Measurements from ENCODE around the gene ENPP6. TPM values are rescaled to one million over a fixed set of nuclear protein-coding genes. Genes with fewer than 3 reads are reported as not detected.
A peak's percentile ranks its signal among the peaks of the same experiment; 100 is the strongest.

The ENPP6 gene
- total RNA-seq, 2 experiments from 2014 or later, result not detected

GRCh38 chr4:184251670-184251980 is 34.0 kb upstream of the ENPP6 start:
- Histone ChIP-seq H3K79me2 (ENCODE audit: insufficient read depth, low read depth, low read length) (no peaks in the 10 kb centered on the region), H3K4me1 (ENCODE audit: insufficient read depth, low read length, poor library complexity, severe bottlenecking) (no peaks in the 10 kb centered on the region), H3K9me3 (ENCODE audit: low read length) (no peaks in the 10 kb centered on the region), H3K4me2 (ENCODE audit: low read length) (no peak overlapping the region), H2AFZ (ENCODE audit: low read length) (no peak overlapping the region), H4K20me1 (ENCODE audit: insufficient read depth, low read length) (no peaks in the 10 kb centered on the region), H3K36me3 (ENCODE audit: insufficient read depth, low read length) (no peaks in the 10 kb centered on the region), H3K9me2 (ENCODE audit: insufficient read depth, low read length) (no peaks in the 10 kb centered on the region), H3K27ac (ENCODE audit: low read depth, low read length, poor library complexity, severe bottlenecking) (no peak overlapping the region), H3K4me3 (ENCODE audit: low read depth, low read length, poor library complexity, severe bottlenecking) (no peak overlapping the region)
- CTCF ChIA-PET (ENCODE audit: unreplicated experiment), result no interaction called here
- BruUV-seq (replicated peaks), result no TSS peak
- TF ChIP-seq CTCF (conservative IDR thresholded peaks at IDR 0.05; ENCODE audit: low read length), result no peak
- TF ChIP-seq EZH2phosphoT487 (IDR thresholded peaks at IDR 0.05; ENCODE audit: borderline replicate concordance, low read depth, low read length), result no peak
- DNase-seq (ENCODE audit: low spot score), result no peak
- POLR2A ChIA-PET, result interaction anchor here (0.6 to 1.5 kb wide), 5 partner anchors 13 to 891 kb away, joined by 3 to 10 read pairs (median 4); no protein-coding TSS in a partner anchor
- intact Hi-C loops (cut with micrococcal nuclease; ENCODE audit: unreplicated experiment), result loop anchor here (5.0 kb wide), 1 partner anchor 414 kb away; no protein-coding TSS in a partner anchor

- peak; percentile 77 for DNase-seq (ENCODE audit: low spot score)
- CTCF ChIA-PET (ENCODE audit: unreplicated experiment), result no interaction called here
- Histone ChIP-seq H3K36me3 (ENCODE audit: insufficient read depth, low read length) (no peaks in the 10 kb centered on the region), H3K79me2 (ENCODE audit: insufficient read depth, low read depth, low read length) (no peaks in the 10 kb centered on the region), H2AFZ (ENCODE audit: low read length) (no peak overlapping the region), H3K27ac (ENCODE audit: low read depth, low read length, poor library complexity, severe bottlenecking) (no peak overlapping the region), H3K9me2 (ENCODE audit: insufficient read depth, low read length) (no peaks in the 10 kb centered on the region), H4K20me1 (ENCODE audit: insufficient read depth, low read length) (no peaks in the 10 kb centered on the region), H3K4me3 (ENCODE audit: low read depth, low read length, poor library complexity, severe bottlenecking) (no peak overlapping the region), H3K4me2 (ENCODE audit: low read length) (no peak overlapping the region), H3K4me1 (ENCODE audit: insufficient read depth, low read length, poor library complexity, severe bottlenecking) (no peaks in the 10 kb centered on the region), H3K9me3 (ENCODE audit: low read length) (no peaks in the 10 kb centered on the region)
- POLR2A ChIA-PET, result interaction anchor here (0.6 to 1.5 kb wide), 4 partner anchors 13 to 399 kb away, joined by 3 to 10 read pairs (median 4); no protein-coding TSS in a partner anchor
- no peak for TF ChIP-seq EZH2phosphoT487 (IDR thresholded peaks at IDR 0.05; ENCODE audit: borderline replicate concordance, low read depth, low read length)
- peak; percentile 88 for TF ChIP-seq CTCF (conservative IDR thresholded peaks at IDR 0.05; ENCODE audit: low read length)
- intact Hi-C loops (cut with micrococcal nuclease; ENCODE audit: unreplicated experiment), result loop anchor here (5.0 kb wide), 1 partner anchor 414 kb away; no protein-coding TSS in a partner anchor
- no TSS peak for BruUV-seq (replicated peaks)
These were observed 33.4 kb upstream of the ENPP6 start for GRCh38 chr4:184250795-184251669.

GRCh38 chr4:184248216-184248615 is 30.5 kb upstream of the ENPP6 start:
- Histone ChIP-seq H3K9me2 (ENCODE audit: insufficient read depth, low read length) (no peaks in the 10 kb centered on the region), H3K79me2 (ENCODE audit: insufficient read depth, low read depth, low read length) (no peaks in the 10 kb centered on the region), H4K20me1 (ENCODE audit: insufficient read depth, low read length) (no peaks in the 10 kb centered on the region), H3K4me3 (ENCODE audit: low read depth, low read length, poor library complexity, severe bottlenecking) (no peak overlapping the region), H3K36me3 (ENCODE audit: insufficient read depth, low read length) (no peaks in the 10 kb centered on the region), H3K9me3 (ENCODE audit: low read length) (no peaks in the 10 kb centered on the region), H2AFZ (ENCODE audit: low read length) (no peak overlapping the region), H3K27ac (ENCODE audit: low read depth, low read length, poor library complexity, severe bottlenecking) (no peak overlapping the region), H3K4me1 (ENCODE audit: insufficient read depth, low read length, poor library complexity, severe bottlenecking) (no peaks in the 10 kb centered on the region), H3K4me2 (ENCODE audit: low read length) (no peak overlapping the region)
- CTCF ChIA-PET (ENCODE audit: unreplicated experiment), result no interaction called here
- TF ChIP-seq CTCF (conservative IDR thresholded peaks at IDR 0.05; ENCODE audit: low read length) (no peak), EZH2phosphoT487 (IDR thresholded peaks at IDR 0.05; ENCODE audit: borderline replicate concordance, low read depth, low read length) (no peak)
- intact Hi-C loops (cut with micrococcal nuclease; ENCODE audit: unreplicated experiment), result no loop called here
- no peak for DNase-seq (ENCODE audit: low spot score)
- POLR2A ChIA-PET, result interaction anchor here (0.6 to 1.0 kb wide), 5 partner anchors 11 to 727 kb away, joined by 3 to 5 read pairs (median 4); no protein-coding TSS in a partner anchor
- no TSS peak for BruUV-seq (replicated peaks)

Measured in OCI-LY7 (cell line).